Glomerular endothelial cell (primary cell): ENCODE results near the gene CAMK2G. TPM values are rescaled to one million over a fixed set of nuclear protein-coding genes. Genes with fewer than 3 reads are reported as not detected.

ENCODE experiments used
- DNase-seq: peaks from one replicate; pipeline ENCODE4 v3.0.0-alpha.2; 2011; ENCODE audit warnings: low read depth, low spot score; ENCODE audit errors: extremely low read depth
- total RNA-seq: library from RNA; depleted of rRNA; stranded (reverse); fragments of >200 nt; gene quantifications from 2 replicates; pipeline ENCODE4 v1.2.3, GENCODE V29; 2015

Gene CAMK2G
- total RNA-seq, 1 donor from 2014 or later = 28.8 TPM

- DNase-seq = no peak
These were observed 8.6 kb downstream of the CAMK2G start for GRCh38 chr10:73865459-73866442.

- no peak for DNase-seq
These were observed 9.3 kb downstream of the CAMK2G start for GRCh38 chr10:73865107-73865458.

- no peak for DNase-seq
These were observed 10.1 kb downstream of the CAMK2G start for GRCh38 chr10:73864229-73864628.

GRCh38 chr10:73863039-73863817 is 11.1 kb downstream of the CAMK2G start:
- DNase-seq = no peak

- no peak for DNase-seq
These were observed 12.3 kb downstream of the CAMK2G start for GRCh38 chr10:73862011-73862410.

GRCh38 chr10:73859784-73860491 is 14.4 kb downstream of the CAMK2G start:
- no peak for DNase-seq

GRCh38 chr10:73859428-73859783 is 14.9 kb downstream of the CAMK2G start:
- no peak for DNase-seq

- DNase-seq = no peak
These were observed 15.5 kb downstream of the CAMK2G start for GRCh38 chr10:73858750-73859427.

GRCh38 chr10:73858013-73858708 is 16.2 kb downstream of the CAMK2G start:
- DNase-seq = no peak

- DNase-seq = no peak
These were observed 16.9 kb downstream of the CAMK2G start for GRCh38 chr10:73857446-73857845.

- no peak for DNase-seq
These were observed 18.1 kb downstream of the CAMK2G start for GRCh38 chr10:73856261-73856660.

- no peak for DNase-seq
These were observed 18.9 kb downstream of the CAMK2G start for GRCh38 chr10:73855413-73855812.

GRCh38 chr10:73854310-73854709 is 20.0 kb downstream of the CAMK2G start:
- DNase-seq = no peak

- DNase-seq = no peak
These were observed 21.2 kb downstream of the CAMK2G start for GRCh38 chr10:73853196-73853595.

- no peak for DNase-seq
These were observed 23.4 kb downstream of the CAMK2G start for GRCh38 chr10:73850863-73851461.

- no peak for DNase-seq
These were observed 24.1 kb downstream of the CAMK2G start for GRCh38 chr10:73850211-73850610.

GRCh38 chr10:73848821-73849489 is 25.4 kb downstream of the CAMK2G start:
- peak; percentile 47 for DNase-seq

GRCh38 chr10:73847031-73847430 is 27.3 kb downstream of the CAMK2G start:
- DNase-seq = no peak

GRCh38 chr10:73843261-73843660 is 31.1 kb downstream of the CAMK2G start:
- no peak for DNase-seq
